GM12891 (cell line): ENCODE data around the gene DENND5B.
"Not testable (repeated sequence)": the region's sequence is repeated elsewhere in the genome, so short reads cannot be mapped to it uniquely, and the experiment has no call there.

Experiments used
- DNase-seq: peaks from one replicate; pipeline ENCODE4 v3.0.0; 2011; ENCODE audit warnings: low spot score; ENCODE audit not compliant: insufficient read length
- FAIRE-seq: peaks from 2 replicates; lab custom pipeline; 2011; peaks lifted over from hg19 to GRCh38; lab: Jason Lieb, UNC
- PAX5 ChIP-seq: IDR thresholded peaks from 2 replicates; pipeline ENCODE4 v1.6.1; 2011; ENCODE audit warnings: low read length, moderate library complexity, mild to moderate bottlenecking; ENCODE audit not compliant: insufficient read depth, severe bottlenecking
- POLR2A ChIP-seq: IDR thresholded peaks from 2 replicates; pipeline ENCODE4 v1.6.1; 2011; ENCODE audit warnings: low read depth, low read length, control low read depth
- POLR2AphosphoS5 ChIP-seq: IDR thresholded peaks from 2 replicates; pipeline ENCODE4 v1.6.1; 2011; ENCODE audit warnings: low read depth, low read length, control low read depth
- POU2F2 ChIP-seq: IDR thresholded peaks from 2 replicates; pipeline ENCODE4 v1.6.1; 2011; ENCODE audit warnings: low read depth, mild to moderate bottlenecking, control low read depth, low read length, moderate library complexity
- SPI1 ChIP-seq: IDR thresholded peaks from 2 replicates; pipeline ENCODE4 v1.6.1; 2011; ENCODE audit warnings: low read depth, low read length, control low read depth
- TAF1 ChIP-seq: IDR thresholded peaks from 2 replicates; pipeline ENCODE4 v1.6.1; 2011; ENCODE audit warnings: low read depth, low read length, control low read depth

The DENND5B gene

DNA sequence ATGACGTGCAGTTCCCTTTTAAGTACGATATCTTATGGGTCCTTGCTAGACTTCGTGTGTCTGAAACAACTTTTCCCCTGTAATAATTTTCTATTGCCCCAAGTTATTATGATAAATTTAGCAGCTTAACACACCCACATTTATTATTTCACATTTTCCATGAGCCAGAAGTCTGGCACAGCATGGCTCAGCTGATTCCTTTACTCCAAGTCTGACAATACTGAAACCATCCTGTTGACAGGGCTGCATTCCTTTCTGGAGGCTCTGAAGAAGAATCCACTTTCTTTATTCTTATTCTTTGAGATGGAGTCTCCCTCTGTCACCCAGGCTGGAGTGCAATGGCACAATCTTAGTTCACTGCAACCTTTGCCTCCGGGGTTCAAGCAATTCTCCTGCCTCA is 80.9 kb downstream of the DENND5B start:
- TF ChIP-seq POU2F2 (no peak), POLR2AphosphoS5 (no peak)
- DNase-seq, result no peak
- no peak for FAIRE-seq

DNA sequence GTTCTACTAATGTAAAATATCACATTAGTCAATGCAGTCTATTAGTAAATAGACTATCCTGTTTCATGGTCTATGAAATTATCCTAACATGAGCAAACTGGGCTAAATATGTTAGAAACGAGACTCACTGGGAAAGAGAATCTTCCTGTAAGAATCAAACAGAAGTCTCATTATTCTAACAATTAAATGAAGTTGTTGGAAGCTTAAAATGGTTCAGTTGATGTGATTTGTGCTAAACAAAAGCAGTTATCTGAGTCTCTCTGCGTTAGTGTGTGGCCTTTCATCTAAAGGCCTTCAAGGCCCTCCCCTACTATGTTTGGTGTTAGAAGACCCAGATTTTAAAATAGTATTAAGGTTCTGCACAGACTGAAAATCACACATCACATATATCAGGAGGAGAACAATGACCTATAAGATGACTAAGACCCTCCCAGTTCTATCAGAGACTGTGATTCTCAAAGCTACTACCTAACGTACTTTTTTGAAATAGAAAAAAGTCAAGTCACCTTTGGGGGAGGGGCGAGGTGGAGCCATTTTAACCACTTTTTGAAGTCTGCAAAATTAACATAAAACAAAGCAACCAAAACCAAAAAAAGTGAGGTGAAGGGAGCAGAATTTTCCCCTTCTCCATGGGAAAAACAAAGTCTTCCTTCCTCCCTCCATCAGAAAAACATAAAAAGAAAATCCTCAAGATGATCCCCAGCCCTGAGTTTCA is 82.3 kb downstream of the DENND5B start:
- FAIRE-seq (no peak), DNase-seq (no peak)
- TF ChIP-seq POLR2AphosphoS5 (no peak), TAF1 (no peak), PAX5 (no peak), POLR2A (no peak), POU2F2 (no peak)

DNA sequence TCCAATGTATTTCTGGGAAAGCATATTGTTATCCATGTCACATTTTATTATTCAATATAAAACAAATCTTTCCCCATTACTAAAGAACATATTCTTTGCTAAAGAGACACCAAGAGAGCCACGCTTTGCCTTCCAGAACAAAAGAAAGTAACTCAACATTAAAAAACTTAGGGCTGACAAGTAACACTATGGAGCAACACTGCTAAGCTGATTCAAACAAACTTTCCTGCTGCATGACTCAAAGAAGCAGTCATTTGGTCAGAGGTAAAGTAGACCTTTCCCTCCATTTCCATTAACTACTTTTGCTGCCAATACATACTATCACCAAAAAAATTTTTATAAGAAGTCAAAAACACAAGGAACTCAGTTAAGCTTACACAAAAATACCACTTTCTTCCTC is 83.0 kb downstream of the DENND5B start:
- FAIRE-seq, result no peak
- TF ChIP-seq SPI1 (no peak), TAF1 (no peak), POLR2A (no peak), PAX5 (no peak), POU2F2 (no peak), POLR2AphosphoS5 (no peak)
- no peak for DNase-seq

DNA sequence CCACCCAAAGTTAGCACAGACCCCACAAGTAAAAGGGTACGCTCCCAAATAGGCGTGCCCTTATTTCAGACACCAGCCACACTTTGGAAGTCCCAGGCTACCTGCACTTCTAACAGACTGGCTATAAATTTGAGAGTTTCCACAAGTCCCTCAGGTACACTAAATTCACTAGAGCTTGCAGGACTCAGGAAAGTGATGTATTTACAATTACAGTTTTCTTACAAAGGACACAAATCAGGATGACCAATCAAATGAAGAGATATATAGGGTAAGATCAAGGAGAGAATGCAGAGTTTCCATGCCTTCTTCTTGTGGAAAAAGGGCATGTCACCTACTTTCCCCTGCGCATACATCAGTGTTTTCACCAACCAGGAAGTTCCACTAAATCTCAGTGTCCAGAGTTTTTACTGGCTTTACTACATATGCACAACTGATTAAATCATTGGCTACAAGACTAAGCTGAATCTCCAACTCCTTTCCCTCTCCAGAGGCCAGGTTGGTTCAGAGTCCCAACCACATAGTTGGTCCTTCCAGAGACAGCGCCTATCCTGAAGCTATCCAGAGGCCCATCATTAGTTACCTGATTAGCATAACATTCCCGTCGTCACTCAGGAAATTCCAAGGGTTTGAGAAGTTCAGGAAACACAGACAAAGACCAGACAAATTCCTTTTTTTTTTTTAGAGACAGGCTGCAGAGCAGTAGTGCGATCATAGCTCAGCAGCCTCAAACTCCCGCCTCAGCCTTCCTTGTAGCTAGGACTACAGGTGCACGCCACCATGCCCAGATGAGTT is 84.2 kb downstream of the DENND5B start:
- TF ChIP-seq PAX5 (no peak), POU2F2 (no peak), SPI1 (no peak)
- DNase-seq (no peak), FAIRE-seq (no peak)

DNA sequence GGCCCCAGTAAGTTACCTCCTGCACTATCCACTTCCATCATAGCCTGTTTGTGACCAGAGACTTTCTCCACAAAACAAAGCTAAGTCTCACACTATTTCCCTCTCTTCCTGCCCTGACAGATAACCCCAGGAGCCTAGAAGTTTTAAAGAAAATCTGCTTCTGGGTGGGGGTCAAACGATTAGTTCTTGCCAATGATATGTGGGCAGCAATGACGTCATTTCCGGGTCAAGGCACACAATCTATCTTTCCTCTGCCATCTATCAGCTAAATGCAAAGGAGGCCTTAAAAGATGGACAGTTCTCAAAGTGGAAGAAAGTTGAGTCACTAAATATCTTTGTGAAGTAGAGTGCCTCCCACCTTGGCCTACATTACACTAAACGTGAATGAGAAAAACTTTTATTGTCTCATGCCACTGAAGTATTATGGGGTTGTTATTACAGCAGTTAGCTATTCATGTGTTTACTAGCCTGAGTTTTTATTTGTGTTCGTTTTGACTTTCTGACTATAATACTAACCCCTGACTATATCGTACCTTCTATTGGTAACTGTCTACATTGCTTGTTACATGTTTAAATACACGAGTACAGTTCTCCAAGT is 86.2 kb downstream of the DENND5B start:
- no peak for TF ChIP-seq PAX5
- TF ChIP-seq POLR2AphosphoS5, result no peak
- TF ChIP-seq SPI1, result no peak
- no peak for TF ChIP-seq TAF1
- TF ChIP-seq POU2F2, result no peak
- no peak for TF ChIP-seq POLR2A
- no peak for DNase-seq
- FAIRE-seq, result no peak

DNA sequence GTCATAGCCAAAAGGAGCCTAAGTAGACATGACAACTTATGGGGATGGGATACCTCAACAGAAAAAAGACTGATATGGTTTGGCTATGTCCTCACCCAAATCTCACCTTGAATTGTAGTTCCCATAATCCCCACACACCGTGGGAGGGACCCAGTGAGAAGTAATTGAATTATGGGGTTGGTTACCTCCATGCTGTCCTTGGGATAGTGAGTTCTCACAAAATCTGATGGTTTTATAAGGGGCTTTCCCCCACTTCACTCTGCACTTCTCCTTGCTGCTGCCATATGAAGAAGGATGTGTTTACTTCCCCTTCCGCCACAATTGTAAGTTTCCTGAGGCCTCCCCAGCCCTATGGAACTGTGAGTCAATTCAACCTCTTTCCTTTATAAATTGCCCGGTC is 89.9 kb downstream of the DENND5B start:
- not testable (repeated sequence) for FAIRE-seq, DNase-seq

DNA sequence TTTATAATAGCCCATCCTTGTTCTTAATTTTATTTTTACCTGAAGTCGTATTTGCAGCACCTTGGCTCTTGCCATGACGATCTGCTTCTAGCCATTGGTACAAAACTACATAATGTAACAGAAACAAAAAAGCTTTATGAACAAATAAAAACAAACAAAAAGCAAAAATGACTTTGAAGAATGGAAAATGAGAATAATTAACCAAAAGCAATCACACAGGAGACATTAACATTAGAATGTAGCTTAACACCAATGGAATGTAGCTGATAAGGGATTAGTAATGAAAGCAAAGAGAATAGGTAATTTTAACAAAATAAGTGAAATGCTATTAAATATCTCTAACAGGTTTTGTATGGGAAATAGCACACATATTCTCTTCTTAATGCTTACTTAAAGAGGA is 91.4 kb downstream of the DENND5B start:
- TF ChIP-seq POU2F2 (no peak), POLR2A (no peak), POLR2AphosphoS5 (no peak), PAX5 (no peak), SPI1 (no peak), TAF1 (no peak)
- no peak for DNase-seq
- FAIRE-seq, result no peak

DNA sequence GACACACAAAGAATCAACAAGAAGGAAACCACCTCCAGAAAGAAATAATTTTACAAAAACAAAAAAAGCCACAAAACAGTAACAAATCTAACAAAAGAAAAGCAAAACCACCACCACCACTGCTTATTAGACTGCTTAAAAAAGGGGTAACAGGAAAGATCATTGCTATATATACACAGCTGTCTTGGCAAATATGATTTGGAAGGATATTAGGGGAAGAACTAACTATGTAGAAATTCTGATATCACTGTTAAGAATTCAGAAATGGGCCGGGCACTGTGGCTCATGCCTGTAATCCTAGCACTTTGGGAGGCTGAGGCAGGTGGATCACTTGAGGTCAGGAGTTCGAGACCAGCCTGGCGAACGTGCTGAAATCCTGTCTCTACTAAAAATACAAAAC is 92.5 kb downstream of the DENND5B start:
- DNase-seq, result no peak
- no peak for FAIRE-seq
- TF ChIP-seq PAX5 (no peak), POLR2AphosphoS5 (no peak), TAF1 (no peak), POU2F2 (no peak), POLR2A (no peak), SPI1 (no peak)

DNA sequence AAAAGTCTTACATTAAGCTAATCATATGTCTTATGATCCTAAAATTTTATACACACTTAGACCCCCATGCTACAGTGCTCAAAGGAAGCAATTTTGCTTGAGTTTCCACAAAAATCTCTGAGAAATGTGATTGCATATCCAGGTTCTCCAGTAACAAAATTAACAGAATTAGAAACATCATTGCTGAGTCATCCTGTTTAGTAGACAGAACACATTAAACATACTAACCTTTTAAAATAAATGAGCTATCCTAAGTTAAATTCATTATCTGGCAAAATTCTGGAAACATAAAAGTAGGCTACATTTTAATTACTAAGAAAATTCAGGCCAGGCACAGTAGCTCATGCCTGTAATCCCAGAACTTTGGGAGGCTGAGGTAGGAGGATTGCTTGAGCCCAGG is 94.7 kb downstream of the DENND5B start:
- TF ChIP-seq SPI1, result no peak
- no peak for TF ChIP-seq POLR2AphosphoS5
- no peak for TF ChIP-seq PAX5
- no peak for TF ChIP-seq TAF1
- no peak for TF ChIP-seq POLR2A
- TF ChIP-seq POU2F2, result no peak
- no peak for DNase-seq
- no peak for FAIRE-seq

DNA sequence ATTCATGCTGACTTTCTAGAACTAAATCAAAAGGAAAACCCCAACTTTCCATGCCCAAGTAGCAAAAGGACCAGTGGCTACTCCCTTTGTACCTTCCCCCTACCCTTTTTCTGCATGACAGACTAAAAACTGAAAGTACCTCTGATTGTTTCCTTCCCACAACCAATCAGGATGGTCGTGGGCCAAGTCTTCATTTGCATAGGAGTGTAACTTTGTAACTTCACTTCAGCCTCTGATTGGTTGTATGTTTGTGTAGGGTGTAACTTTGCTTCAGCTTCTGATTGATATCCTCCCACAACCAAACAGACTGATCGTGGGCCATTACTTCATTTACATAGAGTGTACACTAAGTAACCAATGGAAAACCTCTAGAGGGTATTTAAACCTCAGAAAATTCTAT is 96.5 kb downstream of the DENND5B start:
- FAIRE-seq (no peak), DNase-seq (no peak)
- TF ChIP-seq TAF1, result no peak
- TF ChIP-seq POLR2AphosphoS5, result no peak
- no peak for TF ChIP-seq SPI1

DNA sequence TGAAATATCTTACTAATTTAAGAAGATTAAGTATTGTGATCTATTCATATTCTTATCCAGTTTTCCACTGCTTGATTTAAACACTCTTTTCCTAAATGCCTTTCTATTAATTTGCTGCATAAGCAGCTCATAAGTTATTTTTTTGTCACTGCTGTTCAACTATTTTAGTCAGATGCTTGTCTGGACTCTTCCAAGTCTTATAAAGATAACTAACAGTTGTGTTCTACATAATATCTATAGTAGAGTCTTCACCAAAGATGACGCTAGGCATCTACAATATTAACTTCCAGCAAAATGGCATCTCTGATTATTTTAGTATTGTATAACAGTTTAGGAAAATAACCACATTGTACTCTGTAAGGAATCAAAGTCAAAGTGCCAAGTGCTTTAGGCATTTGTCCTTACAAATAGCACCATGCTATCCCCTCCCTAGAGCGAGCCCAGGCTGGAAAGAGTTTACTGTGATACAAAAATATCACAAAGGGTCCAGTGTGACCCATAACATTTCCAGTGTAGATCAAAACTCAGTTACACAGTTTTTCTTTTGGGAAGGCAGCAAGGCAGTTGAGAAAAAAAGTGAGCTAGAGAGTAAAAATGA is 98.2 kb downstream of the DENND5B start:
- no peak for FAIRE-seq
- no peak for DNase-seq

More for the DNA sequence above, 98.2 kb downstream of the DENND5B start:
- TF ChIP-seq POLR2A, result no peak
- TF ChIP-seq POLR2AphosphoS5, result no peak
- TF ChIP-seq PAX5, result no peak
- no peak for TF ChIP-seq TAF1
- no peak for TF ChIP-seq POU2F2
- no peak for TF ChIP-seq SPI1
